GM12878 (cell line): ENCODE results near the gene HOXB6. TPM values are rescaled to one million over a fixed set of nuclear protein-coding genes. Genes with fewer than 3 reads are reported as not detected.

Source experiments
- ATAC-seq: fragments of 200-7000 bp; cut with Tn5 transposase; 3 replicates; pipeline ENCODE4 v1.9.1; 2020; ENCODE audit warnings: mild to moderate bottlenecking, moderate library complexity
- BruUV-seq: library from RNA; stranded (reverse); fragments of 400-500 nt; replicated peaks from 2 replicates; lab custom pipeline; 2021; lab: Mats Ljungman, UMichigan
- CTCF ChIA-PET: fragments of 300-600 bp; sonication (Branson Sonifier 250); formaldehyde crosslinking; extraction: SDS; loops from one replicate; lab custom pipeline; 2021; ENCODE audit warnings: inconsistent platforms; lab: Yijun Ruan, JAX
- POLR2A ChIA-PET: fragments of 350-600 bp; formaldehyde crosslinking; extraction: SDS; loops from one replicate; lab custom pipeline; 2021; ENCODE audit warnings: inconsistent platforms; lab: Charles Lee
- RAD21 ChIA-PET: fragments of 300-600 bp; sonication (Branson Sonifier 250); formaldehyde crosslinking; loops from one replicate; lab custom pipeline; 2023; ENCODE audit warnings: antibody characterized with exemption; ENCODE audit not compliant: unreplicated experiment; lab: Charles Lee
- SMC1A ChIA-PET: fragments of 300-600 bp; sonication (Branson Sonifier 250); formaldehyde crosslinking; loops from one replicate; lab custom pipeline; 2023; ENCODE audit not compliant: unreplicated experiment, uncharacterized antibody; lab: Charles Lee
- DNase-seq: peaks from one replicate; pipeline ENCODE4 v3.0.0-alpha.2; 2011; ENCODE audit warnings: low read depth, low spot score
- FAIRE-seq: peaks from 3 replicates; lab custom pipeline; 2011; peaks lifted over from hg19 to GRCh38; lab: Jason Lieb, UNC
- H2AFZ ChIP-seq: 2 replicates; pipeline ENCODE4 v1.6.0; 2011; ENCODE audit warnings: low read depth, low read length, control low read depth; ENCODE audit not compliant: control insufficient read depth
- H3K27ac ChIP-seq: 2 replicates; pipeline ENCODE4 v1.5.1; 2011; ENCODE audit warnings: control low read depth; ENCODE audit not compliant: control insufficient read depth, insufficient read depth
- H3K27me3 ChIP-seq, 2 experiments: replicated peaks in 1 of 2; 2 replicates each; pipeline versions ENCODE4 v1.6.0 to v1.6.1; 2011; ENCODE audit warnings: low read length in 1 of 2; ENCODE audit not compliant: control insufficient read depth in 2 of 2, insufficient read depth in 2 of 2
- H3K36me3 ChIP-seq, 2 experiments: 2 replicates each; pipeline ENCODE4 v1.5.1; 2011; ENCODE audit warnings: low read length in 1 of 2; ENCODE audit not compliant: control insufficient read depth in 2 of 2, insufficient read depth in 2 of 2
- H3K4me1 ChIP-seq: 2 replicates; pipeline ENCODE4 v1.6.1; 2011; ENCODE audit warnings: mild to moderate bottlenecking, low read length, moderate library complexity, mixed read lengths; ENCODE audit not compliant: control insufficient read depth, insufficient read depth
- H3K4me2 ChIP-seq: 2 replicates; pipeline ENCODE4 v1.6.0; 2011; ENCODE audit warnings: control low read depth; ENCODE audit not compliant: control insufficient read depth, insufficient read depth
- H3K4me3 ChIP-seq: fragments of 200-600 bp; sonication (generic); 2 replicates; pipeline ENCODE4 v1.5.1; 2016
- H3K79me2 ChIP-seq: 2 replicates; pipeline ENCODE4 v1.6.0; 2011; ENCODE audit warnings: low read length; ENCODE audit not compliant: control insufficient read depth, insufficient read depth
- H3K9ac ChIP-seq: 2 replicates; pipeline ENCODE4 v1.8.0; 2011; ENCODE audit warnings: low read length, control low read depth, mixed read lengths; ENCODE audit not compliant: control insufficient read depth, insufficient read depth
- H3K9me3 ChIP-seq: replicated peaks from 3 replicates; pipeline ENCODE4 v1.5.1; 2011; ENCODE audit warnings: mild to moderate bottlenecking, low read length; ENCODE audit not compliant: control insufficient read depth, insufficient read depth
- H4K20me1 ChIP-seq: 2 replicates; pipeline ENCODE4 v1.6.0; 2011; ENCODE audit not compliant: control insufficient read depth, insufficient read depth
- ASH2L ChIP-seq: fragments of 300-600, 200-600 bp; sonication (generic); IDR thresholded peaks from 2 replicates; pipeline ENCODE4 v1.6.1; 2017; ENCODE audit warnings: low read depth, mild to moderate bottlenecking, borderline replicate concordance
- CBX5 ChIP-seq: sonication (generic); IDR thresholded peaks from 2 replicates; pipeline ENCODE4 v1.6.1; 2016; ENCODE audit warnings: low read depth, moderate library complexity, mild to moderate bottlenecking, inconsistent platforms
- ESRRA ChIP-seq: IDR thresholded peaks from 2 replicates; pipeline ENCODE4 v1.6.1; 2012; ENCODE audit warnings: mild to moderate bottlenecking, low read length, improper control_type of control experiment
- EZH2 ChIP-seq: IDR thresholded peaks from 2 replicates; pipeline ENCODE4 v1.6.1; 2012; ENCODE audit warnings: low read depth, mild to moderate bottlenecking, control low read depth, inconsistent platforms, low read length, borderline replicate concordance; ENCODE audit not compliant: control insufficient read depth
- HCFC1 ChIP-seq: fragments of 150-350 bp; IDR thresholded peaks from 2 replicates; pipeline ENCODE4 v1.6.1; 2014; ENCODE audit warnings: low read length
- IKZF1 ChIP-seq: fragments of 450-650 bp; conservative IDR thresholded peaks from 2 replicates; pipeline ENCODE4 v1.6.1; 2017; ENCODE audit warnings: antibody characterized with exemption, mild to moderate bottlenecking
- KLF5 ChIP-seq: fragments of 450-650 bp; IDR thresholded peaks from 2 replicates; pipeline ENCODE4 v1.6.1; 2014; ENCODE audit warnings: mild to moderate bottlenecking; ENCODE audit not compliant: partially characterized antibody
- RBBP5 ChIP-seq: fragments of 200-600 bp; sonication (generic); conservative IDR thresholded peaks from 2 replicates; pipeline ENCODE4 v1.6.1; 2016
- SMAD1 ChIP-seq: fragments of 450-650 bp; IDR thresholded peaks from 2 replicates; pipeline ENCODE4 v1.6.1; 2018; ENCODE audit warnings: mild to moderate bottlenecking, low read depth; ENCODE audit not compliant: partially characterized antibody
- SUZ12 ChIP-seq: fragments of 200-600 bp; sonication (generic); IDR thresholded peaks from one replicate; pipeline ENCODE4 v1.6.1; 2018; ENCODE audit warnings: antibody characterized with exemption, mild to moderate bottlenecking; ENCODE audit not compliant: unreplicated experiment
- TCF7 ChIP-seq: IDR thresholded peaks from 2 replicates; pipeline ENCODE4 v1.6.1; 2014; ENCODE audit warnings: antibody characterized with exemption, borderline replicate concordance
- WGBS: methylation state at CpG from one replicate; pipeline ENCODE4 v1.1.6; 2016; ENCODE audit warnings: low lambda C conversion rate; ENCODE audit not compliant: insufficient replicate concordance, insufficient coverage; ENCODE audit errors: missing lambda C conversion rate; 5-methylcytosine and 5-hydroxymethylcytosine counted together
- in situ Hi-C: fragments of 300-500 bp; cut with MboI; formaldehyde crosslinking; loops from 9 replicates; pipeline ENCODE4 v1.14.3; 2018; ENCODE audit warnings: mixed read lengths
- intact Hi-C: fragments of 100-400 bp; cut with micrococcal nuclease; formaldehyde crosslinking; loops from one replicate; pipeline ENCODE4 v1.14.2; 2022; ENCODE audit not compliant: unreplicated experiment
- polyA plus RNA-seq, 11 experiments: library from polyadenylated mRNA; depleted of rRNA in 4 of 11; unstranded in 6 of 11; stranded (reverse) in 5 of 11; fragments of >200 nt; fragmentation: Nextera tagmentation in 4 of 11; fragmentation: Illumina TruSeq in 1 of 11; extraction: Ambion mirVana in 4 of 11; extraction: Trizol in 1 of 11; gene quantifications; 1 replicate in 1 of 11; 2 replicates in 10 of 11; pipeline versions ENCODE4 v1.2.1 to v1.2.3, GENCODE V29; 2011 to 2016; ENCODE audit warnings: inconsistent platforms in 2 of 11, missing spikeins in 2 of 11, low read depth in 1 of 11
- total RNA-seq, 4 experiments: library from RNA; depleted of rRNA in 3 of 4; stranded (reverse); fragments of >200 nt in 3 of 4; fragmentation: Illumina TruSeq in 1 of 4; extraction: Trizol in 1 of 4; gene quantifications; 2 replicates each; pipeline versions ENCODE4 v1.2.1 to v1.2.3, GENCODE V29; 2013 to 2021
- TF ChIP-seq, protein P1 (sequence below): IDR thresholded peaks from 2 replicates; pipeline ENCODE4 v1.6.1; 2012; ENCODE audit warnings: mild to moderate bottlenecking, low read depth, low read length
- TF ChIP-seq, protein P2 (sequence below): fragments of 450-650 bp; IDR thresholded peaks from 2 replicates; pipeline ENCODE4 v1.6.1; 2014; ENCODE audit warnings: mild to moderate bottlenecking
- TF ChIP-seq, protein P3 (sequence below): IDR thresholded peaks from 2 replicates; pipeline ENCODE4 v1.6.1; 2011; ENCODE audit warnings: borderline replicate concordance, low read depth, mild to moderate bottlenecking, moderate library complexity, mixed read lengths, low read length; ENCODE audit not compliant: insufficient read depth; ENCODE audit errors: extremely low read length

Gene HOXB6
- total and polyA plus RNA-seq, 10 of the 15 experiments (the other 5 are each of a cell fraction or from before 2014, with no cell fraction given) = 0.04 to 0.51 (median 0.09) TPM; not detected in 2

DNA sequence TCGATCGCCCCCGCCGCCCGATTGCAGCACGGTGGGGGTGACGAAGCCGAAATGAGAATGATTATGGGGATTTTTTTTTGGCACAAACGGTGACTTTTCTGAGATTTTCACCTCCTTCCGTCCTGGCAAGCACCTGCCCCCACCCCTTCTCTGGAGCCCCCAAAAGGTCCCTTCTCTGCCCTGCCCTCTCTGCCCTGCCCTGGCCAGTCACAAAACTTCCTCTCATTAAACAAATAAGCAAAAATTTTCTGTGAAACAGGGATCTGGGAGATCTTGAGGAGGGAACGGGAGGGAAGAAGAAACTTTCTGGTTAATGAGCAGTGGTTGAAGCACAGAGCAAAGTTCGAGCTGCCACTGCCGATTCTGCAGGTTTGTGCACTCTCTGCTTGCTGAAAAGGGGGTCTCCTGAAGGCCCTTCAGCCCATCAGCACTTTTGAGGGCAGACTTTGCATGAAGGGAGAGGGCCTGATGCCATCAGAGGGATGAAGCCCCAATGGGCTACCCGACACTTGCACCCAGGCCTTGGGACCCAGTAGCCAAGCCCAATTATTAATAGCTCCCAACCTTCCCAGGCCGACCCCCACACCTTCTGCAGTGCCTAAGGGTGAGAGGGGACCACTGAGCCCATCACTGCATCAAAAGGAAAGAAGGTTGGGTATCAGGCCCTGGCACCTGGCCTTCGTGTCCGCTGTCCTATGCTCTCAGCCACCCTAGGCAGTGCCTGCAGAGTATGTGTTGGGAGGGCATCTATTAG is 11.4 kb upstream of the HOXB6 start (continued):
- TF ChIP-seq, protein P1, sequence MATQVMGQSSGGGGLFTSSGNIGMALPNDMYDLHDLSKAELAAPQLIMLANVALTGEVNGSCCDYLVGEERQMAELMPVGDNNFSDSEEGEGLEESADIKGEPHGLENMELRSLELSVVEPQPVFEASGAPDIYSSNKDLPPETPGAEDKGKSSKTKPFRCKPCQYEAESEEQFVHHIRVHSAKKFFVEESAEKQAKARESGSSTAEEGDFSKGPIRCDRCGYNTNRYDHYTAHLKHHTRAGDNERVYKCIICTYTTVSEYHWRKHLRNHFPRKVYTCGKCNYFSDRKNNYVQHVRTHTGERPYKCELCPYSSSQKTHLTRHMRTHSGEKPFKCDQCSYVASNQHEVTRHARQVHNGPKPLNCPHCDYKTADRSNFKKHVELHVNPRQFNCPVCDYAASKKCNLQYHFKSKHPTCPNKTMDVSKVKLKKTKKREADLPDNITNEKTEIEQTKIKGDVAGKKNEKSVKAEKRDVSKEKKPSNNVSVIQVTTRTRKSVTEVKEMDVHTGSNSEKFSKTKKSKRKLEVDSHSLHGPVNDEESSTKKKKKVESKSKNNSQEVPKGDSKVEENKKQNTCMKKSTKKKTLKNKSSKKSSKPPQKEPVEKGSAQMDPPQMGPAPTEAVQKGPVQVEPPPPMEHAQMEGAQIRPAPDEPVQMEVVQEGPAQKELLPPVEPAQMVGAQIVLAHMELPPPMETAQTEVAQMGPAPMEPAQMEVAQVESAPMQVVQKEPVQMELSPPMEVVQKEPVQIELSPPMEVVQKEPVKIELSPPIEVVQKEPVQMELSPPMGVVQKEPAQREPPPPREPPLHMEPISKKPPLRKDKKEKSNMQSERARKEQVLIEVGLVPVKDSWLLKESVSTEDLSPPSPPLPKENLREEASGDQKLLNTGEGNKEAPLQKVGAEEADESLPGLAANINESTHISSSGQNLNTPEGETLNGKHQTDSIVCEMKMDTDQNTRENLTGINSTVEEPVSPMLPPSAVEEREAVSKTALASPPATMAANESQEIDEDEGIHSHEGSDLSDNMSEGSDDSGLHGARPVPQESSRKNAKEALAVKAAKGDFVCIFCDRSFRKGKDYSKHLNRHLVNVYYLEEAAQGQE = no peak
- TF ChIP-seq SMAD1 (no peak), TCF7 (no peak), ESRRA (no peak), RBBP5 (no peak)

DNA sequence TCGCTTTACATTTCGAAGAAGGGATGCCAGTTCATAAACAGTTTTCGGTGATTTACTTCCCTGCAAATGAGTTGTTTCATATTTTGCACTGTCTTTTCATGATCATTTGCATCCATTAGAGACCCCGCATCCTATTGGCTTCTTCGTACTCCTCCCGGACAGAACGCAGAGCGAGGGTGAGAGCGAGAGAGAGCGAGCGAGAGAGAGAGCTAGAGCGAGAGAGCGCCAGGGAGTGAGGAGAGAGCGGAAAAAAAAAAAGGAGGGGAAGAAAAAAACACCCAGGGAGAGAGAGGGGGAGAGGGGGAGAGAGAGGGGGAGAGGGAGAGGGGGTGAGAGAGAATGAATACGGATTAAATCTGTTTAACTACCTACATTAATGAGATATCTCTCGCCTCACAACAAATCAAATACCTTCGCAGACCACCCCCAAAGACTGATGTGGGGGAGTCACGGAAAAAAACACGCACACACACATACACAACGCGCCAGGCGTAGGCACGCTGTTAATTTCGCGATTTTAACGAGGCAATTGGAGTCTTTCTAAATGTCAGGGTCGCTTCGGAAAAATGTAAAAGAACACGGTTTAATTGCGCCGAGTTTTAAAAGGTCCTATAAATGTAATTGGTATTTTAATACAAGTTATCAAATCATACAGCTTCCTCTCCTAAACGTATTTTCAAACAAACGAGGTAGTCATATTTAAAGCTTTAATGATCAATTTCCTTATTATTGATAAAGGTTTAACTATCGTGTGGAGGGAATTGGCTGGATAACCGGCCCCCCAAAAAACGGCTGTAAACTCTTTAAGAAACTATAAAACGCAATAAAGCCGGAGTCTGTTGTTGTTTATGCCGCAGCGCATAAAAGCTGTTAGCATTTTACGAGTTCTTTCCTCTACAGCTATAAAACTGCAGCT is 10.5 kb upstream of the HOXB6 start, which contains the start of gene HOXB8:
HOXB8 (minus strand) TSS at position 246 of the 916 bp plus-strand sequence. CDS start 588 bp downstream, outside the sequence.
- no peaks in the 10 kb centered on the region; a peak in 1 of 4 replicates for H3K36me3 ChIP-seq
- no peak within 1 kb of the TSS for H2AFZ ChIP-seq
- H3K9ac ChIP-seq = no peak within 1 kb of the TSS
- WGBS = 28% methylated on average over 38 of the region's 41 CpGs
- SMC1A ChIA-PET = interaction anchor here (0.9 to 1.8 kb wide), 3 partner anchors 9 to 23 kb away, joined by 3 to 7 read pairs (median 5); no protein-coding TSS in a partner anchor
- RAD21 ChIA-PET = no interaction called here
- intact Hi-C loops (loop anchor here (5.0 kb wide), 1 partner anchor 353 kb away; no protein-coding TSS in a partner anchor), in situ Hi-C loops (no loop called here)
- FAIRE-seq (no peak), ATAC-seq (no peak), DNase-seq (no peak)
- H3K79me2 ChIP-seq = no peaks in the 10 kb centered on the region
- H3K4me3 ChIP-seq = no peak within 1 kb of the TSS
- no peaks in the 10 kb centered on the region for H4K20me1 ChIP-seq
- peaks cover 6% of the 10 kb centered on the region for H3K4me1 ChIP-seq
- no peak within 1 kb of the TSS for H3K27ac ChIP-seq
- CTCF ChIA-PET = interaction anchor here (0.5 to 1.6 kb wide), 3 partner anchors 22 to 480 kb away, joined by 3 to 4 read pairs (median 3); no protein-coding TSS in a partner anchor
- no TSS peak for BruUV-seq
- no peaks in the 10 kb centered on the region for H3K9me3 ChIP-seq
- peaks cover 28 to 38% of the 10 kb centered on the region in 2 experiments for H3K27me3 ChIP-seq
- H3K4me2 ChIP-seq = peak within 1 kb of the TSS; percentile 25; the same call in 1 of the 2 replicates
- POLR2A ChIA-PET = no interaction called here
- no peak for TF ChIP-seq RBBP5
- peak; percentile 11 for TF ChIP-seq SUZ12
- TF ChIP-seq, protein P2, sequence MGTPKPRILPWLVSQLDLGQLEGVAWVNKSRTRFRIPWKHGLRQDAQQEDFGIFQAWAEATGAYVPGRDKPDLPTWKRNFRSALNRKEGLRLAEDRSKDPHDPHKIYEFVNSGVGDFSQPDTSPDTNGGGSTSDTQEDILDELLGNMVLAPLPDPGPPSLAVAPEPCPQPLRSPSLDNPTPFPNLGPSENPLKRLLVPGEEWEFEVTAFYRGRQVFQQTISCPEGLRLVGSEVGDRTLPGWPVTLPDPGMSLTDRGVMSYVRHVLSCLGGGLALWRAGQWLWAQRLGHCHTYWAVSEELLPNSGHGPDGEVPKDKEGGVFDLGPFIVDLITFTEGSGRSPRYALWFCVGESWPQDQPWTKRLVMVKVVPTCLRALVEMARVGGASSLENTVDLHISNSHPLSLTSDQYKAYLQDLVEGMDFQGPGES = no peak
- TF ChIP-seq CBX5 = no peak
- TF ChIP-seq SMAD1 = no peak
- no peak for TF ChIP-seq IKZF1
- TF ChIP-seq ASH2L = no peak
- TF ChIP-seq KLF5 = no peak
- TF ChIP-seq HCFC1 = no peak
- TF ChIP-seq, protein P3, sequence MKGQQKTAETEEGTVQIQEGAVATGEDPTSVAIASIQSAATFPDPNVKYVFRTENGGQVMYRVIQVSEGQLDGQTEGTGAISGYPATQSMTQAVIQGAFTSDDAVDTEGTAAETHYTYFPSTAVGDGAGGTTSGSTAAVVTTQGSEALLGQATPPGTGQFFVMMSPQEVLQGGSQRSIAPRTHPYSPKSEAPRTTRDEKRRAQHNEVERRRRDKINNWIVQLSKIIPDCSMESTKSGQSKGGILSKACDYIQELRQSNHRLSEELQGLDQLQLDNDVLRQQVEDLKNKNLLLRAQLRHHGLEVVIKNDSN = no peak
- 0 out of 2 replicates have a peak, but pooled peaks have one; percentile 46 for TF ChIP-seq EZH2
